Measurements from ENCODE around the gene GMCL2.

DNA sequence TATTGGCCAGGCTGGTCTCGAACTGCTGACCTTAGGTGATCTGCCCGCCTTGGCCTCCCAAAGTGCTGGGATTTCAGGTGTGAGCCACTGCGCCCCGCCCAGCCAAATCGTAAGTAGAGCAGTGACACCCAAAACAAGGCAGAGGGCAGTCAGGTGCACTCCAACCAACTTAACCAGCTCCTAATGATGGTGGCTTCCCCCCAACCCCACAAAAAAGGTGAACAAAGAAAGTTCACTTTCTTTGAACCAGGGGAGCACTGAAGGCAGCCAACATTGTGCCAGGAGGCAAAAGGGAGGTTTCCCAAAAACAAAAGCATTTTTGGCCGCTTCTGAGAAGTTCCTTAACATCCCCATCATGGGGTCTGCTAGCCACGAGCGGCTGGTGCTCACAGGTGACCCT is 9.6 kb downstream of the GMCL2 start:
- TF ChIP-seq, protein P1, sequence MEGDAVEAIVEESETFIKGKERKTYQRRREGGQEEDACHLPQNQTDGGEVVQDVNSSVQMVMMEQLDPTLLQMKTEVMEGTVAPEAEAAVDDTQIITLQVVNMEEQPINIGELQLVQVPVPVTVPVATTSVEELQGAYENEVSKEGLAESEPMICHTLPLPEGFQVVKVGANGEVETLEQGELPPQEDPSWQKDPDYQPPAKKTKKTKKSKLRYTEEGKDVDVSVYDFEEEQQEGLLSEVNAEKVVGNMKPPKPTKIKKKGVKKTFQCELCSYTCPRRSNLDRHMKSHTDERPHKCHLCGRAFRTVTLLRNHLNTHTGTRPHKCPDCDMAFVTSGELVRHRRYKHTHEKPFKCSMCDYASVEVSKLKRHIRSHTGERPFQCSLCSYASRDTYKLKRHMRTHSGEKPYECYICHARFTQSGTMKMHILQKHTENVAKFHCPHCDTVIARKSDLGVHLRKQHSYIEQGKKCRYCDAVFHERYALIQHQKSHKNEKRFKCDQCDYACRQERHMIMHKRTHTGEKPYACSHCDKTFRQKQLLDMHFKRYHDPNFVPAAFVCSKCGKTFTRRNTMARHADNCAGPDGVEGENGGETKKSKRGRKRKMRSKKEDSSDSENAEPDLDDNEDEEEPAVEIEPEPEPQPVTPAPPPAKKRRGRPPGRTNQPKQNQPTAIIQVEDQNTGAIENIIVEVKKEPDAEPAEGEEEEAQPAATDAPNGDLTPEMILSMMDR (tag by site-specific recombination; IDR thresholded peaks at IDR 0.05) = no peak
- TF ChIP-seq, protein P2, sequence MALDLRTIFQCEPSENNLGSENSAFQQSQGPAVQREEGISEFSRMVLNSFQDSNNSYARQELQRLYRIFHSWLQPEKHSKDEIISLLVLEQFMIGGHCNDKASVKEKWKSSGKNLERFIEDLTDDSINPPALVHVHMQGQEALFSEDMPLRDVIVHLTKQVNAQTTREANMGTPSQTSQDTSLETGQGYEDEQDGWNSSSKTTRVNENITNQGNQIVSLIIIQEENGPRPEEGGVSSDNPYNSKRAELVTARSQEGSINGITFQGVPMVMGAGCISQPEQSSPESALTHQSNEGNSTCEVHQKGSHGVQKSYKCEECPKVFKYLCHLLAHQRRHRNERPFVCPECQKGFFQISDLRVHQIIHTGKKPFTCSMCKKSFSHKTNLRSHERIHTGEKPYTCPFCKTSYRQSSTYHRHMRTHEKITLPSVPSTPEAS (tag by site-specific recombination; IDR thresholded peaks at IDR 0.05) = no peak
- TF ChIP-seq HOXA7 (CRISPR knock-in tag; IDR thresholded peaks at IDR 0.05; ENCODE audit: borderline replicate concordance) (no peak), SCRT2 (tag by site-specific recombination; IDR thresholded peaks at IDR 0.05) (no peak), ZNF404 (tag by site-specific recombination; IDR thresholded peaks at IDR 0.05) (no peak), WT1 (tag by site-specific recombination; IDR thresholded peaks at IDR 0.05) (no peak), YY1 (tag by site-specific recombination; IDR thresholded peaks at IDR 0.05) (no peak), ZNF121 (tag by site-specific recombination; IDR thresholded peaks at IDR 0.05) (no peak)
- TF ChIP-seq, protein P3, sequence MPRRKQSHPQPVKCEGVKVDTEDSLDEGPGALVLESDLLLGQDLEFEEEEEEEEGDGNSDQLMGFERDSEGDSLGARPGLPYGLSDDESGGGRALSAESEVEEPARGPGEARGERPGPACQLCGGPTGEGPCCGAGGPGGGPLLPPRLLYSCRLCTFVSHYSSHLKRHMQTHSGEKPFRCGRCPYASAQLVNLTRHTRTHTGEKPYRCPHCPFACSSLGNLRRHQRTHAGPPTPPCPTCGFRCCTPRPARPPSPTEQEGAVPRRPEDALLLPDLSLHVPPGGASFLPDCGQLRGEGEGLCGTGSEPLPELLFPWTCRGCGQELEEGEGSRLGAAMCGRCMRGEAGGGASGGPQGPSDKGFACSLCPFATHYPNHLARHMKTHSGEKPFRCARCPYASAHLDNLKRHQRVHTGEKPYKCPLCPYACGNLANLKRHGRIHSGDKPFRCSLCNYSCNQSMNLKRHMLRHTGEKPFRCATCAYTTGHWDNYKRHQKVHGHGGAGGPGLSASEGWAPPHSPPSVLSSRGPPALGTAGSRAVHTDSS (tag by site-specific recombination; IDR thresholded peaks at IDR 0.05) = no peak
- TF ChIP-seq, protein P4, sequence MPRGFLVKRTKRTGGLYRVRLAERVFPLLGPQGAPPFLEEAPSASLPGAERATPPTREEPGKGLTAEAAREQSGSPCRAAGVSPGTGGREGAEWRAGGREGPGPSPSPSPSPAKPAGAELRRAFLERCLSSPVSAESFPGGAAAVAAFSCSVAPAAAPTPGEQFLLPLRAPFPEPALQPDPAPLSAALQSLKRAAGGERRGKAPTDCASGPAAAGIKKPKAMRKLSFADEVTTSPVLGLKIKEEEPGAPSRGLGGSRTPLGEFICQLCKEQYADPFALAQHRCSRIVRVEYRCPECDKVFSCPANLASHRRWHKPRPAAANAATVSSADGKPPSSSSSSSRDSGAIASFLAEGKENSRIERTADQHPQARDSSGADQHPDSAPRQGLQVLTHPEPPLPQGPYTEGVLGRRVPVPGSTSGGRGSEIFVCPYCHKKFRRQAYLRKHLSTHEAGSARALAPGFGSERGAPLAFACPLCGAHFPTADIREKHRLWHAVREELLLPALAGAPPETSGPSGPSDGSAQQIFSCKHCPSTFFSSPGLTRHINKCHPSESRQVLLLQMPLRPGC (tag by site-specific recombination; IDR thresholded peaks at IDR 0.05) = no peak
- TF ChIP-seq, protein P5, sequence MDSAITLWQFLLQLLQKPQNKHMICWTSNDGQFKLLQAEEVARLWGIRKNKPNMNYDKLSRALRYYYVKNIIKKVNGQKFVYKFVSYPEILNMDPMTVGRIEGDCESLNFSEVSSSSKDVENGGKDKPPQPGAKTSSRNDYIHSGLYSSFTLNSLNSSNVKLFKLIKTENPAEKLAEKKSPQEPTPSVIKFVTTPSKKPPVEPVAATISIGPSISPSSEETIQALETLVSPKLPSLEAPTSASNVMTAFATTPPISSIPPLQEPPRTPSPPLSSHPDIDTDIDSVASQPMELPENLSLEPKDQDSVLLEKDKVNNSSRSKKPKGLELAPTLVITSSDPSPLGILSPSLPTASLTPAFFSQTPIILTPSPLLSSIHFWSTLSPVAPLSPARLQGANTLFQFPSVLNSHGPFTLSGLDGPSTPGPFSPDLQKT (IDR thresholded peaks at IDR 0.05; ENCODE audit: borderline replicate concordance, low read depth, low read length) = no peak
- TF ChIP-seq, protein P6, sequence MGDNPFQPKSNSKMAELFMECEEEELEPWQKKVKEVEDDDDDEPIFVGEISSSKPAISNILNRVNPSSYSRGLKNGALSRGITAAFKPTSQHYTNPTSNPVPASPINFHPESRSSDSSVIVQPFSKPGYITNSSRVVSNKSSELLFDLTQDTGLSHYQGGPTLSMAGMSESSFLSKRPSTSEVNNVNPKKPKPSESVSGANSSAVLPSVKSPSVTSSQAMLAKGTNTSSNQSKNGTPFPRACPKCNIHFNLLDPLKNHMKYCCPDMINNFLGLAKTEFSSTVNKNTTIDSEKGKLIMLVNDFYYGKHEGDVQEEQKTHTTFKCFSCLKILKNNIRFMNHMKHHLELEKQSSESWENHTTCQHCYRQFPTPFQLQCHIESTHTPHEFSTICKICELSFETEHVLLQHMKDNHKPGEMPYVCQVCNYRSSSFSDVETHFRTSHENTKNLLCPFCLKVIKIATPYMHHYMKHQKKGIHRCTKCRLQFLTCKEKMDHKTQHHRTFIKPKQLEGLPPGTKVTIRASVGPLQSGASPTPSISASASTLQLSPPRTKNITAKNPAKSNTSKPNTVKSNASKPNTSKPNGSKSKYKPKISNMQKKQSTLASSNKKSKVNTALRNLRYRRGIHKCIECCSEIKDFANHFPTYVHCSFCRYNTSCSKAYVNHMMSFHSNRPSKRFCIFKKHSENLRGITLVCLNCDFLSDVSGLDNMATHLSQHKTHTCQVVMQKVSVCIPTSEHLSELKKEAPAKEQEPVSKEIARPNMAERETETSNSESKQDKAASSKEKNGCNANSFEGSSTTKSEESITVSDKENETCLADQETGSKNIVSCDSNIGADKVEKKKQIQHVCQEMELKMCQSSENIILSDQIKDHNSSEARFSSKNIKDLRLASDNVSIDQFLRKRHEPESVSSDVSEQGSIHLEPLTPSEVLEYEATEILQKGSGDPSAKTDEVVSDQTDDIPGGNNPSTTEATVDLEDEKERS (tag by site-specific recombination; IDR thresholded peaks at IDR 0.05) = no peak
- TF ChIP-seq, protein P7, sequence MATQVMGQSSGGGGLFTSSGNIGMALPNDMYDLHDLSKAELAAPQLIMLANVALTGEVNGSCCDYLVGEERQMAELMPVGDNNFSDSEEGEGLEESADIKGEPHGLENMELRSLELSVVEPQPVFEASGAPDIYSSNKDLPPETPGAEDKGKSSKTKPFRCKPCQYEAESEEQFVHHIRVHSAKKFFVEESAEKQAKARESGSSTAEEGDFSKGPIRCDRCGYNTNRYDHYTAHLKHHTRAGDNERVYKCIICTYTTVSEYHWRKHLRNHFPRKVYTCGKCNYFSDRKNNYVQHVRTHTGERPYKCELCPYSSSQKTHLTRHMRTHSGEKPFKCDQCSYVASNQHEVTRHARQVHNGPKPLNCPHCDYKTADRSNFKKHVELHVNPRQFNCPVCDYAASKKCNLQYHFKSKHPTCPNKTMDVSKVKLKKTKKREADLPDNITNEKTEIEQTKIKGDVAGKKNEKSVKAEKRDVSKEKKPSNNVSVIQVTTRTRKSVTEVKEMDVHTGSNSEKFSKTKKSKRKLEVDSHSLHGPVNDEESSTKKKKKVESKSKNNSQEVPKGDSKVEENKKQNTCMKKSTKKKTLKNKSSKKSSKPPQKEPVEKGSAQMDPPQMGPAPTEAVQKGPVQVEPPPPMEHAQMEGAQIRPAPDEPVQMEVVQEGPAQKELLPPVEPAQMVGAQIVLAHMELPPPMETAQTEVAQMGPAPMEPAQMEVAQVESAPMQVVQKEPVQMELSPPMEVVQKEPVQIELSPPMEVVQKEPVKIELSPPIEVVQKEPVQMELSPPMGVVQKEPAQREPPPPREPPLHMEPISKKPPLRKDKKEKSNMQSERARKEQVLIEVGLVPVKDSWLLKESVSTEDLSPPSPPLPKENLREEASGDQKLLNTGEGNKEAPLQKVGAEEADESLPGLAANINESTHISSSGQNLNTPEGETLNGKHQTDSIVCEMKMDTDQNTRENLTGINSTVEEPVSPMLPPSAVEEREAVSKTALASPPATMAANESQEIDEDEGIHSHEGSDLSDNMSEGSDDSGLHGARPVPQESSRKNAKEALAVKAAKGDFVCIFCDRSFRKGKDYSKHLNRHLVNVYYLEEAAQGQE (tag by site-specific recombination; IDR thresholded peaks at IDR 0.05) = no peak
- TF ChIP-seq, protein P8, sequence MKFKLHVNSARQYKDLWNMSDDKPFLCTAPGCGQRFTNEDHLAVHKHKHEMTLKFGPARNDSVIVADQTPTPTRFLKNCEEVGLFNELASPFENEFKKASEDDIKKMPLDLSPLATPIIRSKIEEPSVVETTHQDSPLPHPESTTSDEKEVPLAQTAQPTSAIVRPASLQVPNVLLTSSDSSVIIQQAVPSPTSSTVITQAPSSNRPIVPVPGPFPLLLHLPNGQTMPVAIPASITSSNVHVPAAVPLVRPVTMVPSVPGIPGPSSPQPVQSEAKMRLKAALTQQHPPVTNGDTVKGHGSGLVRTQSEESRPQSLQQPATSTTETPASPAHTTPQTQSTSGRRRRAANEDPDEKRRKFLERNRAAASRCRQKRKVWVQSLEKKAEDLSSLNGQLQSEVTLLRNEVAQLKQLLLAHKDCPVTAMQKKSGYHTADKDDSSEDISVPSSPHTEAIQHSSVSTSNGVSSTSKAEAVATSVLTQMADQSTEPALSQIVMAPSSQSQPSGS (tag by site-specific recombination; IDR thresholded peaks at IDR 0.05; ENCODE audit: low read depth) = no peak
